Cerebellar nuclear complex (tissue), 1 donor: Measurements from ENCODE around the gene MAPKAPK3.

ENCODE experiments used
- DNase-seq, 2 experiments: peaks; one replicate each; lab custom pipeline; 2025; lab: John Stamatoyannopoulos, UW

MAPKAPK3 gene

DNA sequence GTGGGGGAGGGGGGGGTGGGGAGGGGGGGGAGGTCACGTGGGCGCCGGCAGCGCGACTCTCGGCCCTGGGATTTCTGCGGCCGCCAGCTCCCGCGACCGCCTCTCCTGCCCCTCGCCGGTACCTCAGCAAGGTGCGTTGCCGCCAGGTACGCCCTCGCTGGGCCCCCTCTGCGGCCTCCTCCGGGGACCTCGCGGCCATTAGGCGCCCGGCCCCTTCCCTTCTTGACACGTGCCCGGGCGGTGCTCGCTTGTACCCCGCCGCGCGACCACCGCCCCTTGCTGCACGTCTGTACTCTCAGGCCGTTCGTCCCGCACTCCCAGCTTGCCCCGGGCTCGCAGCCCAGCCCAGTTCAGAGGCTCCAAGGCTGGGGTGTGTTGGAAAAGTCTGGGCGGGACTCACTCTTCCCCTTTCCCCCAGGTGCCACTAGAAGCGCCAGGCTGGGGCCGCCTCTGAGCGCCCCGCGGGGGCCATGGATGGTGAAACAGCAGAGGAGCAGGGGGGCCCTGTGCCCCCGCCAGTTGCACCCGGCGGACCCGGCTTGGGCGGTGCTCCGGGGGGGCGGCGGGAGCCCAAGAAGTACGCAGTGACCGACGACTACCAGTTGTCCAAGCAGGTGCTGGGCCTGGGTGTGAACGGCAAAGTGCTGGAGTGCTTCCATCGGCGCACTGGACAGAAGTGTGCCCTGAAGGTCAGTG, at the start of gene MAPKAPK3:
MAPKAPK3 (plus strand) TSS at position 56 of the 696 bp plus-strand sequence; CDS start at position 471, 415 bp downstream.
- DNase-seq: no peak

DNA sequence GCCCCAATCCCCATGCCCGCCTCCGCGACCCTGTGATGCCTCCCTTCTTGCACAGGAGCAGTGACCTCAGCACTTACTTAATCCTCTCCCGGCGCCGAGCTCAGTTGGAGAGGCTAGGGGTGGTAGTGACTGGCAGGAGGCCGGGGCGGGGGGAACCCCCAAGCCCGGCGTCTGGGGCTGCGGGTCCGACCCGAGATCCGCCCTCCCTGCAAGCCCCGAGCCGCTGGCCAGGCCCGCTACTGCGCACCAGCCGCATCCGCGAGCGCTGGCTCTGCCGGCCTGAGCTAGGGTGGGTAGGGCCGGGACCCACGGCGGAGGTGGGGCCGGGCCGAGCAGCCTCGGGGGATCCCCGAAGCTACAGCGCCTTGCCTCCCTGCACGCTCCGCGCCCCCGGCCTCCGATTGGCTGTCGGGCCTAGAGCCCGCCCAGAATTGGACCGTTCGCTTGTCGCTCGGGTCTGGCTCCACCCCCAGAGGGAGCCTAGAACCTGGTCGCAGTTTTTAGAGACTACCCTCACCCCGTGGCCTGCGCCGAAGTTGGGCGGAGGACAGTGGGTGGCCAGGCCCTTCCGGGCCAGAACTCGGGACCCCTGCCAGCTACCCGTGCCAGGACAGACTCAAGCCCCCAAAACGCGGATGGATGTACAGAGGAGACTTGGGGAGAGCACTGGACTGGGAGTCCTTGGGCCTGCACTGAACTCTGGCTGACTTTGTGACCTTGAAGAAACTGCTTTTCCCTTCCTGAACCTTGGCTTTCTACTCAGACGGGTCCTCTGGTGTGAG, 49.4 kb upstream of the MAPKAPK3 start, which contains the start of gene C3orf18:
C3orf18 (minus strand) TSS at position 362 of the 782 bp plus-strand sequence. CDS start 2,048 bp downstream, outside the sequence.
- DNase-seq: peak; percentile 6 to 82

DNA sequence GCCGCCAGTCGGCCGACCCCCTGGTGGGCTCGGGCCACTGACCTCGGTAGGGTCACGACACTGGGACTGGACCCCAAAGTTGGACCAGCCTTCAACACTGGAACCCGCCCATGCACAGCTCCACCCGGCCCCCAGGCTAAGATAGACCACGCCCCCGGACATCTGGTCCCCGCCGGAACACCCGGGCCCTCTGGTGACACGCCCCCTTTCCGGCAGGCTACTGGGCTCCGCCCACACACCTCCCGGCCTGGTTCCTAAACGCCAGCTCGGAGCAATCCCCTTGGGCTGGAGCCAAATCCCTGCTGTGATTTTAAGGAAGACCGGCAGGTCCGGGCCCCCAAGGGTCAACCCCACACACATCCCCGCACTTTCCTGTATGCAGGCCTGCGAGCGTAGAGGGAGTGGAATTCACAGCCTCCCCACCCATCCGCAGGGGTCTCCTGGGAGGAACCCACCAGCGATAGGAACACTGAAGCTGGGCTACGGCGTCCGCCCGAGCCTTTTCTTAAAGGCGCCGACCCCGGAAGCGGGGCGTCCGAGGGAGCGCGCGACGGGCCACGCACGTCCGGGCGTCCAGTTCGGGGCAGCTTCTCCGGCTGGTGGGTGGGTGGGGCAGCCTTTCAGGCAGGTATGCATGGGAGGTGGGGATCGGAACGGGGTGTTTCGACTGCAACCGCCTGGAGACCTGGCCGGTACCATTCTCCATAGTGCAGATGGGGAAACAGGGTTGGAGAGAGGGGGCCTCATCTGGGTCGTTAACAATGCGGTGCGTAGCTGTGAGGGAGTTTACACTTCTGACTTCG, 47.8 kb upstream of the MAPKAPK3 start, which contains the start of gene HEMK1:
HEMK1 (plus strand) TSS at position 576 of the 803 bp plus-strand sequence. CDS start 1,583 bp downstream, outside the sequence.
- DNase-seq: peak; percentile 11 to 23

- DNase-seq: no peak
Measured at GRCh38 chr3:50570508-50571279, 46.3 kb upstream of the MAPKAPK3 start.

GRCh38 chr3:50571486-50571885, 45.5 kb upstream of the MAPKAPK3 start:
- DNase-seq: no peak

DNA sequence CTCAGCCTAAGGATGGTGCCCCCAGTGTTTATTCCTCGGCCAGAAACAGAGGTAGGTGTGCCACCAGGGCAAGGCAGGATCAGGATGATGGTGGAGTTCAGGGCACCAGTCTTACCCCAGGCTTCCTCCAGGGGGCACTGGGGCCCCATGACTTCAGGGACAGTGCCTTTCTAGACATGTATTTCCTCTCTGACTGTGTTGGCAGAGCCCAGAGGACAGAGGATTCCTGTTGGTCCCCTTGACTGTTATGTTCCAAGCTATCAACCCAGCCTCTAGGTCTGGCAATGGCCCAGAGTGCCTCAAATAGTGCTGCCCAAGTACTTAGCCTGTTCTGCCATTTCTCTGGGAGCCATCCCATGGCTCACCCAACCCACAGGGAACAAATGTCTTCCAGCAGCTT, 44.8 kb upstream of the MAPKAPK3 start:
- peak in 1 of 2 experiments; percentile 47 for DNase-seq

- DNase-seq: no peak
Measured at GRCh38 chr3:50572801-50573371, 44.1 kb upstream of the MAPKAPK3 start.

- DNase-seq: no peak
Measured at GRCh38 chr3:50573566-50574443, 43.1 kb upstream of the MAPKAPK3 start.

GRCh38 chr3:50574444-50574831, 42.5 kb upstream of the MAPKAPK3 start:
- no peak for DNase-seq

DNA sequence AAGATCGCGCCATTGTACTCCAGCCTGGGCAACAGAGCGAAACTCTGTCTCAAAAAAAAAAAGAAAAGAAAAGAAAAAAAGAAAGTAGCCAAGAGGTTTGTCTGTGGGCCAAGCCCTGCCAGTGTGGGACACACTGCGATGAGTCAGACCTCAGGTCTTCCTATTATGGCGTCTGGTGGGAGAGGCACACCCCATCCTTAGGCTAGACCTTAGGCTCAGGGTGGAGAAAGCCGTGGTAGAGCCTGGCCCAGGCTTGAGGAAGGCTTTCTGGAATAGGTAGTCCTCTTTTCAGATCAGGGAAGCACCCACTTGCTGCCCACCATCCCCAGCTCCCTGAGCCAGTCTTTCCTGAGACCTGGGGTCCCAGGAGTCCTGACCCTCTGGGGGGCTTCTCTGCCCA, 41.6 kb upstream of the MAPKAPK3 start:
- no peak for DNase-seq

DNA sequence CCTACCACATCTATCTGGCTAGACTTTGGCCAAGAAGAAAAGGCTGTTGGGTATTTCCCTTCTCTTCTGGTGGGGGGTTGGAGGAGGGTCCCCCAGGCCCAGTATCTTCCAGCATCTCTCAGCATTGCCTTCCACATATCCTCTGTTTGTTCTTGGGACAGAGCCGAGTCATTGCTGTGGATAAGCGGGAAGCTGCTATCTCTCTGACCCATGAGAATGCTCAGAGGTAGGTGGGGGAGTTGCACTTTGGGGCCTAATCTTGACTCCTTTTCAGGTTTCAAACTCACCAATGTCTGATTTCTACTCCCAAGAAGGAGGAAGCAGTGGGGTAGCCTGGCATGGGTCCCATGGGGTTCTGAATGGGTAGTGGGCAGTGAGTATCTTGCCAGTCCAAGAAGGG, 39.6 kb upstream of the MAPKAPK3 start:
- DNase-seq: no peak

DNA sequence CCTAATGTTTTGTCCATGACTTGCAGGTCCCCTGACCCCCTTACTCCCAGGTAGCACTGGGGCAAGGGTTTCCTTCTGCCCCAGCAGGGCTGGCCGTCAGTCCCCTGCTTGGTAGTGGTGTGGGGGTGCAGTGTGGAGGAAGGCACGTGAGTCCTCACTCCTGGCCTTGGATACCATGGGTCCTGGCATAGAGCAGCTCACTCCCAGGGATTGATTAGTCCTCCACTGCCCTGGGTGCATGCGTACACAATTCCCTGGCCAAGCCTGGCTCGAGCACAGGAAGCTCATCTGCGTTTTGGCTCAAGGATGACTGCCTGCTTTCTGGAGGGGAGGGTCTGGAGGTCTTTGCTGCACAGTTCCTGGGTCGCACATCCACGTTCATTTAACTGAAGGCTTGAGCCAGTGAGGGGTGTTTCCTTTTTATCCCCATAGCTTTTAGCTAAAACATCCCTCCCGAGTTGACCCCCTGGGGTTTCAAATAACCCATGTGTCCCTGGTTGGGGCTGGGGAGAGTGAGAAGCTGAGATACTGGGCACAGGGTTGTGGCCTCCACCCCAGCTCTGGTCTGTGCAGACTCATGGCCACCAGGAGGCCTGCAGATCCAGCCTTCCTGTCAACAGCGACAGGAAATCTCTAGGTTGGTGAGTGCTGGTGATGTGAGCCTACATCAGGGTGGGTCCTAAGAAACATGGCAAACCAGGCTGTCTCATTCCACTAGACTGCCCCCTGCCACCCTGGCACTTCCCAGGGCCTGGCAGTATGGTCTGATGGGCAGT, 36.1 kb upstream of the MAPKAPK3 start:
- DNase-seq: no peak

DNA sequence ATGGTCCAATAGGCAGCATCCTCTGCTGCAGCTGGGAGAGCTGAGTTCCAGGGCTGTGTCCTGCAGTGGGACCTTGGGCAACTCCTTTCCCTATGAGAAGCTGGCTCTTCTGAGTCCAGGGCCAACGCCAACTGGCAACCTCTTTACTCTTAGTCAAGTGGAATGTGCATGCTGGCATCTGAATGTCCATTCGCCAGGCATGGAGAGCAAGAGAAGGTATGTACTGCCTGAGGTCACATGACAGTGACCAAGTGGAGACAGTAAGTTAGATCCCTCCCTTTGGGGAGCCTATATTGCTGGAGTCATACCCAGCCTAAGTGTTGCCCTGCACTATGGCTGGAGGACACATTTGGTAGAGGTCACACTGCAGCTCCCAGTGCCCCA, 35.5 kb upstream of the MAPKAPK3 start:
- no peak for DNase-seq

- no peak for DNase-seq
Measured at GRCh38 chr3:50582083-50582482, 34.9 kb upstream of the MAPKAPK3 start.

- DNase-seq: no peak
Measured at GRCh38 chr3:50583897-50584296, 33.1 kb upstream of the MAPKAPK3 start.

DNA sequence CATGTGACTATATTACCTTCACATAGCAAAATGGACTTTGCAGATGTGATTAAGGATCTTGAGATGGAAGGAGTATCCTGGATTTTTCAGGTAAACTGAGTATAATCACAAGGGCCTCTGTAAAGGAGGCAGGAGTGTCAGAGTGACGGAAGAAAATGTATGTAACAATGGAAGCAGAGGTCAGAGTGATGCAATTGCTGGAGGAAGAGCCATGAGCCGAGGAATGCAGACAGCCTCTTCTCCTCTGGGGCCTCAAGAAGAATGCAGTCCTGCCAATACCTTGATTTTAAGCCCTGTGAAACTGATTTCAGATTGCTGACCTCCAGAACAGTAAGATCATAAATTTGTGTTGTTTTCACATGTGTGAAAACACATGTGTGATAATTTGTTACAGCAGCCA, 32.6 kb upstream of the MAPKAPK3 start:
- no peak for DNase-seq

GRCh38 chr3:50585919-50586762, 30.8 kb upstream of the MAPKAPK3 start:
- no peak for DNase-seq

- DNase-seq: no peak
Measured at GRCh38 chr3:50586763-50587070, 30.2 kb upstream of the MAPKAPK3 start.

GRCh38 chr3:50587373-50587772, 29.6 kb upstream of the MAPKAPK3 start:
- DNase-seq: no peak
